ENCODE measurements around the gene SKIC3.

- no peak for TF ChIP-seq CTCF (IDR thresholded peaks at IDR 0.05)
- TF ChIP-seq MAX (IDR thresholded peaks at IDR 0.05; ENCODE audit: low read depth) = no peak
- no peak for TF ChIP-seq NRF1 (IDR thresholded peaks at IDR 0.05; ENCODE audit: low read depth, low read length)
- TF ChIP-seq EZH2phosphoT487 (IDR thresholded peaks at IDR 0.05; ENCODE audit: borderline replicate concordance, low read depth) = no peak
- TF ChIP-seq EP300 (IDR thresholded peaks at IDR 0.05; ENCODE audit: borderline replicate concordance in 1 of 2, low read depth in 1 of 2, low read length in 1 of 2) = no peak
- TF ChIP-seq POLR2AphosphoS5 (IDR thresholded peaks at IDR 0.05; ENCODE audit: low read depth, low read length) = no peak
- TF ChIP-seq REST (IDR thresholded peaks at IDR 0.05; ENCODE audit: low read depth, low read length) = no peak
- no peak for TF ChIP-seq SIN3A (IDR thresholded peaks at IDR 0.05; ENCODE audit: borderline replicate concordance, low read depth, low read length)
These were observed 36.4 kb downstream of the SKIC3 start for GRCh38 chr5:95518417-95518816.
